ENCODE measurements around the gene SCRN1. TPM values are rescaled to one million over a fixed set of nuclear protein-coding genes. Genes with fewer than 3 reads are reported as not detected.
A peak's percentile ranks its signal among the peaks of the same experiment; 100 is the strongest.

SCRN1 gene
- polyA plus RNA-seq, 1 donor = 68.3 TPM

DNA sequence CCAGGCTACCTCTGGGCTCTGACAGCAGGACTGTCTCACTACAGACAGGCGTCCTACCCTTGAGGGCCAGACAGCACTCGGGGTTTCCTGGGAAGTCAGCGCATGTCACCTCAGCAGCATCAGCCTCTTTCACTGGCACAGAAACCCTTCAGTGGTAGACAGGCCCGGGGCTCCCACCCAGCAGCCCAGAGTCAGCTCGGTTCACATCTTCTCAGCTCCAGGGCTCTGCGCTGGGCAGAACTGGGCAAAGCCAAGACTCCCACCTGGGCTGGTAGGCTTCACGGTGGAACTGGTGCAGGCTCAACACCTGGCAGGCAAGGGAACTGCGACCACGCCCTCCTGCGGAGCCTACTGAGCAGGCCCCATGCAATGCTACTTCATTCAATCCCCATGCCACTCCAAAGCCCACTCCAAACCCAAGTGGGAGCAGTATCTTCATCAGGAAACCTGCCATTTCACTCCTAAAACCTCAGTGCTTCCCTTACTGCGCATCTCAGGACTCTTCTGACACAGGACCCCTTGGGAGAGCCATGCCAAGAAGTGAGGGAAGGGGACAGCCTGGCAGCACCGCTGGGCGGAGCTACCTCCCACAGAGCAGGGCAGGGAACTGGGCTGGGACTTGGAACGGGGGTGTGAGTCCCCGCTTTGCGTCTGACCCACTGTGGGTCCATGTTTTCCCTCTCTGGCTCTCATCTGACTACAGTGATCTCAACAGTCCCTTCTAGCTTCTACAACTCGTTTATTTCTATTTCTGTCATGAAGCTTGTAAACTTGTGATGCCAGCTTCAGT, 60.4 kb downstream of the SCRN1 start:
- no peak for DNase-seq

DNA sequence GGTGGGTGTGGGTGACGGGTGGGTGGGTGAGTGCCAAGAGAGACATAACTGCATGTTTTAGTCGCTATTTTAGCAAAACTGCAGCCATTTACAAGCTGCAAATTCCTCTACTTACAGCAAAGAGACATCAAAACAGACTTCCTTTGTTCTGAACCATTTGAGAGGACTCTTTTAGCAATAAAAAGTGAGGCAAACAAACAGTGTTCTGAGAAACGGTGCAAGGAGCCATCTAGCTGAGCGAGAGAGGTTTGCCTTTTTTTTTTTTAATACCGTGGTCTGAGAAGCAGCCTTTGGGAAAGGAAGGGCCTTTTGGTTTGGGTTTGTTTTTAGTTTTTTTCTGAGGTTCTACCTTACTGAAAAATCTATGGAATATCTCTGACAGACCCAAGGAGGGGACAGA, 62.9 kb downstream of the SCRN1 start:
- DNase-seq = no peak

DNA sequence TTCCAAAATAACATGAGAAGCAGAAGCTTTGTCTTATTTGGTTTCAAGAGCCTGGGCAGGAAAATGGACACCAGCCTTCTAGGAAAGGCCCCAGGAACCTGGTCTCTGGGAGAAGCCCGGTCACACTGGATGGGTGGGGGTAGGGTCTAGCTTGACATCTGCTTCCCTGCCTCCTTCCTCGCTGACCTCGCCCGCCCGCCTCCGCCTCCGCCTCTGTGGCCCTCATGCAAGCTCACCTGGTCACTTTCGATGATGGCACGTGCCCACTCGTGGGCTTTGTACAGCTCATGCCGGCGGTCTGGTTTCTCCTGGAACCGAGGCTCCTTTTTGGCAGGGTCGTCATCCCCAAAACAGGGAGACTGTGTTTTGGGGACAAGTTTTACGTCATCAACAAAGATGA, 63.4 kb downstream of the SCRN1 start:
- DNase-seq = no peak

DNA sequence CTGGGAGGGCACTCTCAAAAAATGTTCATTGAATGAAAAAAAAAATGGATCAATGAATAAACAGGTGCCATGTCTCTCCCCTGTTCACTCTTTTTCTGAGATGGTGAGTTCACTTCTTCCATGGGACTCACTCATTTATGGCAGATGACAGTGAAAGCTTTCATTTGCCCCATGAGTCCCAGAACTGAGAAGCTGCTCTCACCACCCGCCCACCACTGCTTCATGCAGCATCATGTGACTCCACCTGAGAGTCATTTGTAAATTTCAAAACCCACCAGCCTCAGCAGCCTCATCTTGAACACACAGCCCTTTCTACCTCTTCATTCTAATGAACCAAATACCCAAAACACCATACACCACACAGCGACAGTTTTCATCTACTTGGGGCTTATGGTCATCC, 64.9 kb downstream of the SCRN1 start:
- DNase-seq = no peak

DNA sequence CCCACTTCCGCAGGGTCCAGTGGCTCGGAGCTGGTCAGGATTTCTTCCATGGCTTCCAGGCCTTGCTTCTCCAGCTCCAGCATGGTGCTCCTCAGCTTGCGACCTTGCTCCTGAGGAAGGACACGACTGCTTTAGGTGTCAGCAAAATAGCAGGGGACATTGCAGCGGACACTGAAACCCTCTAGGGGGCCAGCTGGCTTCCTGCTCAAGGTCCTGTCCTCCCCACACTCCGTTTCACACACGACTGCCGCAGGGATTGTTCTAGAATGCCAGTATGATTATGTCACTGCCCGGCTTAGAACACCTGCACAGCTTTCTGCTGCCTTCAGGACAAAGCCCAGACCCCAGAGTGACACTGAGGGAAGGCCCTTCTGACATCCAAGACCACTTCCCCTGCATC, 65.6 kb downstream of the SCRN1 start:
- no peak for DNase-seq

DNA sequence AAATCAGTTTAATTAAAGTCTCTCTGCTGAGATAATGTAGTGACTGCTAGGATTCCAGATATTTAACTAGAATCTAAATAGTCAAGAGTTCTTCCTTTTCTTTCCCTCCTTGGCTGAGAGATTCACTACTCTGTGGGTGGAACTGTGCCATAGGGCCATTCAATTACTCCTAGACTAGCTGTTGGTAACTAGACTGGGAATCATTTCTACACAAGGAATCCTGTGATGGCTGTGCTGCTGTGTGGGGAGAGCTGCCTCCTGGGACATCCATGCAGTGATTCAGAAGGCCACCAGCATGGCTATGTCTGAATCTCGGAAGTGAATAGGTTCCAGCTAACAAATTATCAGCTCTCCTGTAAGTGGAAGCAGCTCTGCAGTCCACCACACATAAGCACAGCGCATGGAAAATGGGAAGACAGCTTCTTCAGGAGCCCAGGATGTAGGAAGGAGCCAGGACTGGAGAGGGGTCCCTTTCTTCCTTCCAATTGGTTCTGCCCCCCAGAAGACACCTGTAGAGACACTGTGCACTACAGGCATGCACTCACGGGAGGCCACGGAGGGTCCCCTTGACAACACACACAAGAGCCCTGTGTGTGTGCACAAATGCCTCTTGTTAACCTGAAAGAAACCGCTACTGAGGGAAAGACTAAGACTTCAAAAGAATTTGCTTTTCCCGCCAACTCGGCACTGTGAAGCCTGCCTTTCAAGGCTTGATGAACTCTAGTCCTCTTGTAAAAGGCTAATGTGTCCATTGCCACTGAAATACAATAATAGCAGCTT, 66.5 kb downstream of the SCRN1 start:
- no peak for DNase-seq

DNA sequence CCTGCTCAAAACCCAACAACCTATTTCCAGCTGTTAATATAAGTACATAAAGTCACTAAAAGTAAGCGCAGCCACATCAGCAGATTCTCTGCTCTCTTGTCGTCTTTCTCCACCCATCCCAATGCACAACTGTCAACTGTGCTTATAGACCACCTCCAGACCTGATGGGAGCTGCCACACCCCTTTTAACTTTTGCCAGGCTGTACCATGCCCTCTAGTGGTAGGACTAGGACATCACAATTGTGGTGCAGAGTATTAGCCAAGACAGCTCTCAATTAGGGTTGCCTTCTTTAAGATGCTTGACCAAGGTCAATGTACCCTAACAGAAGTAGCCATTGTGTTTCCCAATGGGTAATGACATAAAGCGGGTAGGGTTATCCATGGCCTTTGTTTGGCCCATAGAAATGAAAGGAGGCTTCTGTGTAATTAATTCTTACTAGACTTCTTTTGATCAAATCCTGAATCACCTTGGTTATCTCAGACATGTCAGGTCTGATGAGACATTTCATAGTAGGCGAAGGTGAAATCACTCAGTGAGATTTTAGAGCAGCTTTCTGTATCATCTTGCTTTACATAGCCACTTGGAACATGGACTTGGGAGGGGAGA, 68.1 kb downstream of the SCRN1 start:
- peak; percentile 54 for DNase-seq

DNA sequence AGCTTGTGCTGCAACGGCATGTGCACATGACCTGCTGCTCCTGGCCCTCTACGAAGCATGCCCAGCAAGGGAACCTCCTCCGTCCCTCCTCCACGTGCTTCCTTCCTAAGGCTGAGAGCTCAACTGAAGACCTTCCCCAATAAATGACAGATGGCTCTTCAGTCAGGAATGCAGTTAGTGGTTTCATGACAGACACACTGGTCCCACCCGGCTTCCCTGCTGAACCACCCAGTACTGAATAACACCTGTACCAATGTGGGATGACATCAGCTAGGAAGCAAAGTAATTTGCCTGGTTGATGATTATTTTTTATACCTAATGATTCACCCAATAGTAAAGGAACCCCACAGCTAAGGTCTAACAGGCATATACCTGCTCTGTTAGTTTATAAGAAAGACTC, 69.1 kb downstream of the SCRN1 start:
- DNase-seq = no peak

DNA sequence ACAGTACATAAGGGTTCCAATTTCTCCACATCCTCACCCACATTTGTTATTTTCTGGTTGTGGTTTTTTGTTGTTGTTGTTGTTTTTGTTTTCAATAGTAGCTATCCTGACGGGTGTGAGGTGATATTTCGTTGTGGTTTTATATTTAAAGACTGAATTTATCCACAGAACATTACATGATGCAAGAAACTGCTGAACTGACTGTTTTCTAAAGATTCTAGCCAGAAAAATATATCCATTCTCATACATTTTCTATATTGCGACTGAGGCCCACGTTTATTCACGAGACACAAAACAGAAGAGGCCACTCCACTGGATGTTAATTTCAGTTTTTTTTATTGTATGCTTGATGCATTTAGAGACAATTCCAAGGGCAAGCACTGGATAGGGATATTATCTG, 69.8 kb downstream of the SCRN1 start:
- DNase-seq = no peak

DNA sequence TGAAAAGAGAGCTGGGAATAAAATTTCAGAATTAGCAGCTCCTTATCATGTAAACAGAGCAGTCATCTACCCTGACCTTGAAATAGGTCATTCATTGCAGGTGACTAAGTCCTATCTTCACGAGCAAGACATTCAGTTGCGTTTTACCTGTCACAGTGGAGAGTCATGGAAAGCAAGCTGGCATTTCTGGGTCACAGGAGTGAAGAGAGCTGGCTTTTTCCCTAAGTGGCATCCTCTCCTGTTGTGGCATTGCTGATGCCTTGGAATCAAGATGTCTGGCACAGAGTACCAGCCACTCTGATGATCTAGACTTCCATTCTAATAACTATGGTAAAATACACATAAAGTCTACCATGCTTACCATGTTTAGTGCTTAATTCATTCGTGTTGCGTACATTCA, 70.8 kb downstream of the SCRN1 start:
- DNase-seq = no peak

DNA sequence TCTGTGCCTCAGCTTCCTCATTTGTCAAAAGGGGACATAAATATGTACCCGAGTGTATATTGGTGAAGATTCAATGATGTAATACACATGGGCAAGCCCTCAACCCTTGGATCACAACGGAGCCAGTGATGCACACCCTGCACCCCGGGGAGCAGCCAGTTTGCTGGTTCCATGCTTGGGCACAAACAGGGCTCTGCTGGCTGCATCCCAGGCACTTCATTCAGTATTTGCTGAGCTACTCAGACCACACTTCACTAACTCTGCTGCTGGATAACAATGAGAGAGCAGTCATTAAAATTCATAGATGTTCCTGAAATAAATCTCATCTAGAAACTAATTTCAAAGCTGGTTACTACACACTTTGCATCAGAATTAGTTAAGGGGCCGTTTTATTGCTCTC, 72.0 kb downstream of the SCRN1 start:
- no peak for DNase-seq

DNA sequence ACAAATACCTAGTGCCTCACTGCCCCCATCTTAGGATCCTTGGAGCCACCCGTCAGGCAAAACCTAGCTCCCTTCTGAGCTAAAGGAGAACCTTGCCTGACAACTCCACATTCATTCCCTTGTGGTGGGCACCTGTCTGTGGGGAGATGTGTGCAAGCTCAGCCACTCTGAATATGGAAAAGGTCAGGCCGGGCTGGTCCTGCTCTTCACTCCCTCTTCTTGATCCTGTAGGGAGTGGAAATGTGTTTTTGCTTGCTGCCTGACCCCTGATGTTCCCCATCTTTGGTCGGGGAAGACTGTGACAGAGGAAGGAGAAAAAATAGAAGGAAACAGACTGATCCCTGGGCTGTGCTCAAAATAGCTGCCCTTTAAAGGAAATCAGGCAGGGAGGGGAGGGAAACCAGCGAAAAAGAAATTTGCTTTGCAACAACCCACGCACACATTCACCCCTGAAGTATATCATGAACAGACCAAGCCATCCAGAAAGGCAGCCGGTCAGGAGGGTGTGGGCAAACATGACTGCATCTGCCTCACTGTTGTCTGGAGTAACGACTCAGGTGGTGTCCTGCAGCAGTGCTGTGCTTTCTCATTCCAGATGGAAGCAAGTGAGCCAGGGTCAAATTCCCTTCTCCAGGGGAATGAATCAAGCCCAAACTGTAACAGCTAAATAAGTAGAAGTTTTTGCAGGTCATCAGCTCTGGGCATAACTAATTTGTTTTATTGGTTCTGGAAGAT, 74.0 kb downstream of the SCRN1 start:
- DNase-seq = peak; percentile 33

DNA sequence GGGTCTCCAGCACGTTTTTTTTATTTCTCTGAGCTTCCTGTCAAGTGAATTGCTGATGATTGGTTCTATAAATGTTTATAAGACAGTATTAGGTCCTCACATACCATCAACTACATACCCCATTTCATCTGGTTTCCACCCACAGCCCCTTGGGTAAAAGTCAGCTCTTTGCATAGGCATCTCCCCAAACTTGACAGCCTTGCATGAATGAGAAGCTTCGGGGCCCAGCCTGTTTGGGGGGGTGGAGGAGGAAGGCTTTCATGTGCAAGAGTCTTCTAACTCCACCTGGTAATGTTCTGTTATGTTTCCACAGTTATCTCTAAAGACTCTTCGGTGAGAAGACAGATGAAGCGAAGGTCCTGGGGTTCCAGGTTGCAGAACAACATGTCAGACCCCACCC, 75.4 kb downstream of the SCRN1 start:
- no peak for DNase-seq

DNA sequence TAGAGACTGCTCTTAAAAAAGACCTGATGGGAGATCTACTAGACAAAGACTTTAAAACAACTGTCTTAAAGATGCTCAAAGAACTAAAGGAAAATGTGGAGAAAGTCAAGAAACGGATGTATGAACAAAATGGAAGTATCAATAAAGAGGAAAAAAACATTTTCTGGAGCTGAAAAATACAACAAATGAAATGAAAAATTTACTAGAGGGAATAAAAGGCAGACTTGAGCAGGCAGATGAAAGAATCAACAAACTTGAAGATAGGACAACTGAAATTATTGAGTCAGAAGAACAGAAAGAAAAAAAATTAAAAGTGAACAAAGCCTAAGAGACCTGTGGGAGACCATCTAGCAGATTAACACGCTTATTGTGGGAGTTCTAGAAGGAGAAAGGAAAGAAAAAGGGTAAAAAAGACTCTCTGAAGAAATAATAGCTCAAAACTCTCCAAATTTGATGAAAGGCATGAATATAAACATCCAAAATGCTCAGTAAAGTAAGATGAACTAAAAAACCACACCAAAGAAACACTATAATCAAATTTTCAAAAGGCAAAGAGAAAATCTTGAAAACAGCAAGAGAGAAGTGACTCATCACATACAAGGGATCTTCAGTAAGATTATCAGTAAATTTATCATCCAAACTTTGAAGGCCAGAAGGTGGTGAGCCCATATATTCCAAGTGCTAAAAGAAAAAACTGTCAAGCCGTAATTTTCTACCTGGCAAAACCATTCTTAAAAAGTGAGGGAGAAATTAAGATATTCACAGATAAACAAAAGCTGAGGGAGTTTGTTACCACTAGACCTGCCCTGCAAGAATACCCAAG, 83.2 kb downstream of the SCRN1 start:
- no peak for DNase-seq

DNA sequence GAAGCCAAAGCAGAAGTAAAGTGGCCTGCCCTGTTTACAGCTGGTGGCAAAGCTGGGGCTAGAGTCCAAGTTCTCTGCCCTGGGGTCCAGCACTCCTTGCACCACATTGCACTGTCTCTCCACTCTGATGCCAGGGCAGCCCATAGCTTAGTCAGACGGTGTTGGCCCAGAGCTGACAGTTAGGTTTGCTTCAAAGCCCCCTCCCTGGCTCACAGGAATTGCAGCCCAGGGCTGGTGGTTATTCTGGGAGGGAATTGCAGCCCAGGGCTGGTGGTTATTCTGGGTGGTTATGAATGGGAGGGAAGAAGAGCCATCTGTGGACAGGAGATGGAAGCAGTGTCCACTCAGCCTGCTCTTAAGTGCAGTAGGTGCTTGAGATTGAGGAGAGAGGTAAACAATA, 88.9 kb downstream of the SCRN1 start:
- no peak for DNase-seq

DNA sequence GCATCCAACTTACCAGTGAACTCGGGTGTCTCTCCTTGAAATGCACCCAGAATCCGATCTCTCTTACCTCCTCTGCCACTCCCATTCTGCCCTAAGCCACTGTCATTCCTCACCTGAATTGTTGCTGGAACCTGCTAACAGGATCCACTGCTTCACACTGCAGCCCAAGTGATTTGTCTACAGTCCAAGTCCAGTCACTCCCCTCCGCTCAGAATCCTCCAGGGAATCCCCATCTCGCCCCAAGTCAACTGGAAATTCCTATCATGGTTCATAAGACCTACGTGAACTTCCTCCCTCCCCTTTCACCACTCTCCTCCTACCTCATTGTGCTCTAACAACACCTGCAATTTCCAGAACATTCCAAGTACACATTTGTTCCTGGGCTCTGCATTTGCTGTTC, 91.3 kb downstream of the SCRN1 start:
- no peak for DNase-seq

DNA sequence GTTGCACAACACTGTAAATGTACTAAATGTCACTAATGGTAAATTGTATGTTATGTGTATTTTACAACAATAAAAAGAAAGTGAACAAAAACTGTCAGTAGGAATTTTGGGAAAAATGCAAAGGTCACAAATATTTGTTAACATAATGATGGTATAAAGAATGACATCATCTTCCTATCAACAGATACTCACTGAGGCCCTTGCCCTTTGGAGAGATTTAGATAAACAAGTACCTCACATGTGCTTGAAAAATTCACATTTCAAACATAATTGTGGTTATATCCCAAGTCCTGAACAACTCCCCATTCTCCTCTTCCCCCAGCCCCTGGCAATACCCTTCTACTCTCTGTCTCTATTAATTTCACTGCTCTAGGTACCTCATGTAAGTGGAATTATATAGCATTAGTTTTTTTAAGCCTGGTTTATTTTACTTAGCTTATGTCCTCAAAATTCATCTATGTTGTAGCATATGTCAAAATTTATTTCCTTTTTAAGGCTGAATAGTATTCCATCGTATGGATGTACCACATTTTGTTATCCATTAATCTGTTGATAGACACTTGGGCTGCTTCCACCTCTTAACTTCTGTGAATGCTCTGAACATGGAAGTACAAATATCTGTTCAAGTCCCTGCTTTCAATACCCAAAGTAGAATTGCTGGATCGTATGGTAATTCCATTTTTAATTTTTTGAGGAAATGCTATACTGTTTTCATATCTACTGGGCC, 92.8 kb downstream of the SCRN1 start:
- no peak for DNase-seq

DNA sequence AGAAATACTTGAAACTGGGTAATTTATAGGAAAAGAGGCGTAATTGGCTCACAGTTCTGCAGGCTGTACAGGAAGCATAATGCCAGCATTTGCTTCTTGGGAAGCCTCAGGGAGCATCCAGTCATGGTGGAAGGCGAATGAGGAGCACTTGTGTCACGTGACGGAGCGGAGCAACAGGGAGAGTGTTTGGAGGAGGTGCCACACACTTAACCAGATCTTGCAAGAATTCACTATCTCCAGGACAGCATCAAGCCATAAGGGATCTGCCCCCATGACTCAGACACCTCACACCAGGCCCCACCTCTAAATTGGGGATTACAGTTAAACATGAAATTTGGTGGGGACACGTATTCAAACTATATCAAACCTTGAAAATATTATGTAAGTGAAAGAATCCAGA, 94.0 kb downstream of the SCRN1 start:
- DNase-seq = no peak

DNA sequence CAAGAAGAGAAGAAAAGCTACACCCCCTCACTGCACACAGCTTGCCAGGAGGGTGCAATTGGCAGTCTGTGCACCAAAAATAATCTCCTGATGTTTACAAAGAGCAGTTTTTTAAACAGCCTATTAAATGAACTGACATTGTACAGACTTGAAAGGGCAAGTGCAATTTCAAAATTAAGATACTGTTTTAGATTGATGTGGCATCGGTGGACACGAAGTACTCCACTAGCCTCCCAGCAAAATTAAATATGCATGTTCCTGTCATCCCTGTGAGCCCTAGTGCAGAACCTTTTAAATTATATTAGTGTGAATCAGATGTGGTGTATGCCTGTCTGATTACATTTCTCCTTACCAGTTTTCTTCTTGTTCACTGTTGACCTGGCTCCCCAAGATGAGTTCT, 95.3 kb downstream of the SCRN1 start:
- no peak for DNase-seq

DNA sequence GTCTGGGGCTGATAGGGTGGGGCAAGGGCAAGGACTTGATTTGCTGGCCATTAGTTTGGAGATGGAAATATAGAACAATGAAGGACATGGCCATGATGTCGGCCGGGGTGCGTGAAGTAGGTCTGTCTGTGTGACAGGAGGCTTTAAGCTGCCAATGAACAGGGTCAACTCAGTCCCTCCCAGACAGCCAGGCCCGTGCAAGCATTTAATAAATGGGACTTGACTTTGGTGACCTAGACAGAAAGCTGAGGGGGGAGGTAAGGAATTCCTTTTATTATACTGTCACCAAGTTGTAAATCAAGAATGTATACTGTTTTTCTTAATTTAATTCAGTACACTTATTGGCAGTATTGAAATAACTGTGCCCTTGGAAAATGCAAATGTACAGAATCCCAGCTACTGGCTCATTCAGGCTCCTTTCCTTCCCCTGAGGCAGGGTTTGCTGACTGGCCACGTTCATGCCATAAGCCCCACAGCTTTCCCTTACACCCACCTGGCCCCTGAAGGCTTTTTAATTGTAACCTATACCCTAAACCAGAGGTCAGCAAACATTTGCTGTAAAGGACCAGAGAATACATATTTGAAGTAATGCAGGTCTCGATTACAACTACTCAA, 96.1 kb downstream of the SCRN1 start:
- no peak for DNase-seq

DNA sequence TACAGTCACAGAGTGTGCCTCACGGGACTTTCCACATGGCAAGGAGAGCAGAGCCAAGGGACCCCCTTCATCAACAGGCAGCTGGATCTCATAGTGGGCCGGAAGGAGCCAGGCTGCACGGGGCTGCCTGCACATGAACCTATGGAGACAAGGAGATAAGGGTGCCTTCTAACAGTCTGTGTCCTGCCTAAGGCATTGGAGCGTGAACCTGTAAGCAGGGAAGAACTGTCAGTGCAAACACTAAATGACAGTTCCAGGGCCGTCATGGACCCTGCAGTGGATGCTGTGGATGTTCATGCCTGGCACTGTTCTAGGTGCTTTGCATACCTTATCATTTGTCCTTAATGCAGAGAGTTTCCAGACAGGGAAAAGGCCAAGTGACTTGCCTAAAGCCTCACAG, 97.4 kb downstream of the SCRN1 start:
- DNase-seq = no peak

Data from left kidney (tissue), 2 donors.